Measurements from ENCODE around the gene UNC5A.

UNC5A gene

GRCh38 chr5:176797456-176798050, 12.8 kb upstream of the UNC5A start:
- no peak overlapping the region for H3K27ac ChIP-seq
- no peak for TF ChIP-seq CTCF (conservative IDR thresholded peaks at IDR 0.05)

- peak overlapping the region; percentile 65; the same call in 1 of the 2 replicates for H3K27ac ChIP-seq
- no peak for TF ChIP-seq CTCF (conservative IDR thresholded peaks at IDR 0.05)
Observed at GRCh38 chr5:176798086-176798876, 12.1 kb upstream of the UNC5A start.

GRCh38 chr5:176798949-176799348, 11.4 kb upstream of the UNC5A start:
- TF ChIP-seq CTCF (conservative IDR thresholded peaks at IDR 0.05) = no peak
- H3K27ac ChIP-seq = peak overlapping the region; percentile 65

- peak overlapping the region; percentile 65 for H3K27ac ChIP-seq
- TF ChIP-seq CTCF (conservative IDR thresholded peaks at IDR 0.05) = no peak
Observed at GRCh38 chr5:176799488-176799887, 10.9 kb upstream of the UNC5A start.

- no peak for TF ChIP-seq CTCF (conservative IDR thresholded peaks at IDR 0.05)
- peak overlapping the region; percentile 65 for H3K27ac ChIP-seq
Observed at GRCh38 chr5:176800024-176800423, 10.3 kb upstream of the UNC5A start.

GRCh38 chr5:176802116-176802784, 8.1 kb upstream of the UNC5A start:
- H3K27ac ChIP-seq = no peak overlapping the region

More at GRCh38 chr5:176802116-176802784, 8.1 kb upstream of the UNC5A start:
- no peak for TF ChIP-seq CTCF (conservative IDR thresholded peaks at IDR 0.05)

Data from VCaP (cell line).